Transverse colon (tissue), 4 donors: ENCODE data around the gene TNRC6B.

Experiments
- CTCF ChIP-seq, 5 experiments: fragments of 200-600 bp in 3 of 5; fragments of 450-650 bp in 2 of 5; sonication (generic) in 3 of 5; IDR thresholded peaks; 1 replicate in 2 of 5; 2 replicates in 3 of 5; pipeline ENCODE4 v1.5.1; 2016 to 2017; ENCODE audit warnings: antibody characterized with exemption in 5 of 5, inconsistent platforms in 3 of 5, mild to moderate bottlenecking in 2 of 5, moderate library complexity in 1 of 5
- EP300 ChIP-seq: sonication (generic); formaldehyde crosslinking; IDR thresholded peaks from one replicate; pipeline ENCODE4 v1.6.1; 2017; ENCODE audit warnings: antibody characterized with exemption, low read depth
- POLR2A ChIP-seq: fragments of 450-650 bp; IDR thresholded peaks from one replicate; pipeline ENCODE4 v1.6.1; 2016; ENCODE audit warnings: antibody characterized with exemption, mild to moderate bottlenecking, moderate library complexity
- POLR2AphosphoS5 ChIP-seq, 3 donors: sonication (generic); formaldehyde crosslinking; IDR thresholded peaks; one replicate each; pipeline ENCODE4 v1.6.1; 2016; ENCODE audit warnings: antibody characterized with exemption in 3 of 3

DNA sequence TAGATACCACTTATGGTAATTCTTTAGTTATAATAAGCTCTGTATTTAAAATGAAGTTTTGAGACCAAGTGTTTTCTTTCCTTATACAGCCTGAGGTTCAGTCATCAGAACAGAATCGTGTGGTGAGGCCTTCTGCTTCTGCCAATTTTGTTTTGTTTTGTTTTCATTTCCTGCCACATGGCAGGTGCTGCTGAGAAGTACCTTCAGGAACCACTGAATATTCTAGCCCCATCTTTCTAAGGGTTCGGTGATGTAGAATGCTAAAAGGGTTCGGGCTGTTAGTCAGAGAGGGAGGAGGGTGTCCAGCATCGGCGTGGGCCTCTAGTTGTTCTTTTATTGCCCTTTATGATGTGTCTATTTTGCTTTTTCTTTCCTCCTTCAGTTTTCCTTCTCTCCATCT, 25.8 kb downstream of the TNRC6B start:
- no peak for TF ChIP-seq POLR2AphosphoS5 (IDR thresholded peaks at IDR 0.05)
- no peak for TF ChIP-seq EP300
- no peak for TF ChIP-seq CTCF (IDR thresholded peaks at IDR 0.05)
- TF ChIP-seq POLR2A = no peak
